ENCODE results near the gene LMNB1. TPM values are rescaled to one million over a fixed set of nuclear protein-coding genes. Genes with fewer than 3 reads are reported as not detected.

Gene LMNB1
- total and polyA plus RNA-seq, 2 experiments from 2014 or later = 20.1 to 269 TPM

- no peak overlapping the region for H3K27ac ChIP-seq (ENCODE audit: low read depth)
- H3K4me2 ChIP-seq = no peak overlapping the region
- 0 out of 2 replicates have a peak, but pooled peaks cover 4% of the 10 kb centered on the region for H3F3A ChIP-seq (replicated peaks; ENCODE audit: low read depth)
- no peak overlapping the region for H3K4me3 ChIP-seq
- H3K9me2 ChIP-seq (ENCODE audit: insufficient read depth) = no peaks in the 10 kb centered on the region
- peaks cover 21% of the 10 kb centered on the region for H3K4me1 ChIP-seq (ENCODE audit: insufficient read depth)
- DNase-seq (ENCODE audit: low spot score) = no peak
- no peaks in the 10 kb centered on the region for H3K36me3 Mint-ChIP-seq (ENCODE audit: low read depth)
- no peak overlapping the region for H3K4me3 Mint-ChIP-seq
- H3K27ac Mint-ChIP-seq = no peak overlapping the region
- ATAC-seq = no peak
- H3K79me2 ChIP-seq (replicated peaks; ENCODE audit: insufficient read depth) = no peaks in the 10 kb centered on the region
- H3K4me1 Mint-ChIP-seq = peaks cover 20% of the 10 kb centered on the region
- no peaks in the 10 kb centered on the region; the same call in 2 of the 3 replicates for H3K9me3 Mint-ChIP-seq
- no peak overlapping the region for H2AFZ ChIP-seq
- no peaks in the 10 kb centered on the region for H3K27me3 ChIP-seq (ENCODE audit: insufficient read depth)
- no peaks in the 10 kb centered on the region for H4K20me1 ChIP-seq (replicated peaks; ENCODE audit: insufficient read depth)
- peaks cover 1% of the 10 kb centered on the region for H3K27me3 Mint-ChIP-seq (ENCODE audit: insufficient read depth, low read depth, poor library complexity)
- no peaks in the 10 kb centered on the region for H3K36me3 ChIP-seq (ENCODE audit: insufficient read depth)
- TF ChIP-seq NANOG (IDR thresholded peaks at IDR 0.05; ENCODE audit: borderline replicate concordance) (no peak), REST (IDR thresholded peaks at IDR 0.05; ENCODE audit: unreplicated experiment) (no peak), ZNF331 (CRISPR knock-in tag; IDR thresholded peaks at IDR 0.05; ENCODE audit: low read depth) (no peak), ETS1 (IDR thresholded peaks at IDR 0.05) (no peak), POLR2AphosphoS5 (IDR thresholded peaks at IDR 0.05; ENCODE audit: low read depth) (no peak), JUNB (IDR thresholded peaks at IDR 0.05; ENCODE audit: unreplicated experiment) (no peak), STAT1 (IDR thresholded peaks at IDR 0.05; ENCODE audit: unreplicated experiment) (no peak), EZH2phosphoT487 (IDR thresholded peaks at IDR 0.05; ENCODE audit: unreplicated experiment) (no peak), EZH2 (IDR thresholded peaks at IDR 0.05; ENCODE audit: low read depth, unreplicated experiment) (no peak), ZNF114 (CRISPR knock-in tag; IDR thresholded peaks at IDR 0.05) (no peak), CREB1 (CRISPR knock-in tag; IDR thresholded peaks at IDR 0.05; ENCODE audit: low read depth) (no peak)
- TF ChIP-seq, protein P1, sequence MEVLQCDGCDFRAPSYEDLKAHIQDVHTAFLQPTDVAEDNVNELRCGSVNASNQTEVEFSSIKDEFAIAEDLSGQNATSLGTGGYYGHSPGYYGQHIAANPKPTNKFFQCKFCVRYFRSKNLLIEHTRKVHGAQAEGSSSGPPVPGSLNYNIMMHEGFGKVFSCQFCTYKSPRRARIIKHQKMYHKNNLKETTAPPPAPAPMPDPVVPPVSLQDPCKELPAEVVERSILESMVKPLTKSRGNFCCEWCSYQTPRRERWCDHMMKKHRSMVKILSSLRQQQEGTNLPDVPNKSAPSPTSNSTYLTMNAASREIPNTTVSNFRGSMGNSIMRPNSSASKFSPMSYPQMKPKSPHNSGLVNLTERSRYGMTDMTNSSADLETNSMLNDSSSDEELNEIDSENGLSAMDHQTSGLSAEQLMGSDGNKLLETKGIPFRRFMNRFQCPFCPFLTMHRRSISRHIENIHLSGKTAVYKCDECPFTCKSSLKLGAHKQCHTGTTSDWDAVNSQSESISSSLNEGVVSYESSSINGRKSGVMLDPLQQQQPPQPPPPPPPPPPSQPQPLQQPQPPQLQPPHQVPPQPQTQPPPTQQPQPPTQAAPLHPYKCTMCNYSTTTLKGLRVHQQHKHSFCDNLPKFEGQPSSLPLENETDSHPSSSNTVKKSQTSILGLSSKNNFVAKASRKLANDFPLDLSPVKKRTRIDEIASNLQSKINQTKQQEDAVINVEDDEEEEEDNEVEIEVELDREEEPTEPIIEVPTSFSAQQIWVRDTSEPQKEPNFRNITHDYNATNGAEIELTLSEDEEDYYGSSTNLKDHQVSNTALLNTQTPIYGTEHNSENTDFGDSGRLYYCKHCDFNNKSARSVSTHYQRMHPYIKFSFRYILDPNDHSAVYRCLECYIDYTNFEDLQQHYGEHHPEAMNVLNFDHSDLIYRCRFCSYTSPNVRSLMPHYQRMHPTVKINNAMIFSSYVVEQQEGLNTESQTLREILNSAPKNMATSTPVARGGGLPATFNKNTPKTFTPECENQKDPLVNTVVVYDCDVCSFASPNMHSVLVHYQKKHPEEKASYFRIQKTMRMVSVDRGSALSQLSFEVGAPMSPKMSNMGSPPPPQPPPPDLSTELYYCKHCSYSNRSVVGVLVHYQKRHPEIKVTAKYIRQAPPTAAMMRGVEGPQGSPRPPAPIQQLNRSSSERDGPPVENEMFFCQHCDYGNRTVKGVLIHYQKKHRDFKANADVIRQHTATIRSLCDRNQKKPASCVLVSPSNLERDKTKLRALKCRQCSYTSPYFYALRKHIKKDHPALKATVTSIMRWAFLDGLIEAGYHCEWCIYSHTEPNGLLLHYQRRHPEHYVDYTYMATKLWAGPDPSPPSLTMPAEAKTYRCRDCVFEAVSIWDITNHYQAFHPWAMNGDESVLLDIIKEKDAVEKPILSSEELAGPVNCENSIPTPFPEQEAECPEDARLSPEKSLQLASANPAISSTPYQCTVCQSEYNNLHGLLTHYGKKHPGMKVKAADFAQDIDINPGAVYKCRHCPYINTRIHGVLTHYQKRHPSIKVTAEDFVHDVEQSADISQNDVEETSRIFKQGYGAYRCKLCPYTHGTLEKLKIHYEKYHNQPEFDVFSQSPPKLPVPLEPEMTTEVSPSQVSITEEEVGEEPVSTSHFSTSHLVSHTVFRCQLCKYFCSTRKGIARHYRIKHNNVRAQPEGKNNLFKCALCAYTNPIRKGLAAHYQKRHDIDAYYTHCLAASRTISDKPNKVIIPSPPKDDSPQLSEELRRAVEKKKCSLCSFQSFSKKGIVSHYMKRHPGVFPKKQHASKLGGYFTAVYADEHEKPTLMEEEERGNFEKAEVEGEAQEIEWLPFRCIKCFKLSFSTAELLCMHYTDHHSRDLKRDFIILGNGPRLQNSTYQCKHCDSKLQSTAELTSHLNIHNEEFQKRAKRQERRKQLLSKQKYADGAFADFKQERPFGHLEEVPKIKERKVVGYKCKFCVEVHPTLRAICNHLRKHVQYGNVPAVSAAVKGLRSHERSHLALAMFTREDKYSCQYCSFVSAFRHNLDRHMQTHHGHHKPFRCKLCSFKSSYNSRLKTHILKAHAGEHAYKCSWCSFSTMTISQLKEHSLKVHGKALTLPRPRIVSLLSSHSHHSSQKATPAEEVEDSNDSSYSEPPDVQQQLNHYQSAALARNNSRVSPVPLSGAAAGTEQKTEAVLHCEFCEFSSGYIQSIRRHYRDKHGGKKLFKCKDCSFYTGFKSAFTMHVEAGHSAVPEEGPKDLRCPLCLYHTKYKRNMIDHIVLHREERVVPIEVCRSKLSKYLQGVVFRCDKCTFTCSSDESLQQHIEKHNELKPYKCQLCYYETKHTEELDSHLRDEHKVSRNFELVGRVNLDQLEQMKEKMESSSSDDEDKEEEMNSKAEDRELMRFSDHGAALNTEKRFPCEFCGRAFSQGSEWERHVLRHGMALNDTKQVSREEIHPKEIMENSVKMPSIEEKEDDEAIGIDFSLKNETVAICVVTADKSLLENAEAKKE (CRISPR knock-in tag; IDR thresholded peaks at IDR 0.05) = no peak
- TF ChIP-seq, protein P2, sequence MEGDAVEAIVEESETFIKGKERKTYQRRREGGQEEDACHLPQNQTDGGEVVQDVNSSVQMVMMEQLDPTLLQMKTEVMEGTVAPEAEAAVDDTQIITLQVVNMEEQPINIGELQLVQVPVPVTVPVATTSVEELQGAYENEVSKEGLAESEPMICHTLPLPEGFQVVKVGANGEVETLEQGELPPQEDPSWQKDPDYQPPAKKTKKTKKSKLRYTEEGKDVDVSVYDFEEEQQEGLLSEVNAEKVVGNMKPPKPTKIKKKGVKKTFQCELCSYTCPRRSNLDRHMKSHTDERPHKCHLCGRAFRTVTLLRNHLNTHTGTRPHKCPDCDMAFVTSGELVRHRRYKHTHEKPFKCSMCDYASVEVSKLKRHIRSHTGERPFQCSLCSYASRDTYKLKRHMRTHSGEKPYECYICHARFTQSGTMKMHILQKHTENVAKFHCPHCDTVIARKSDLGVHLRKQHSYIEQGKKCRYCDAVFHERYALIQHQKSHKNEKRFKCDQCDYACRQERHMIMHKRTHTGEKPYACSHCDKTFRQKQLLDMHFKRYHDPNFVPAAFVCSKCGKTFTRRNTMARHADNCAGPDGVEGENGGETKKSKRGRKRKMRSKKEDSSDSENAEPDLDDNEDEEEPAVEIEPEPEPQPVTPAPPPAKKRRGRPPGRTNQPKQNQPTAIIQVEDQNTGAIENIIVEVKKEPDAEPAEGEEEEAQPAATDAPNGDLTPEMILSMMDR (conservative IDR thresholded peaks at IDR 0.05; ENCODE audit: low read depth in 2 of 2) = no peak
These were observed 22.3 kb upstream of the LMNB1 start for GRCh38 chr5:126754609-126755008.

Data from GM23338 (cell line).